Measurements from ENCODE around the gene CLDN1. TPM values are rescaled to one million over a fixed set of nuclear protein-coding genes. Genes with fewer than 3 reads are reported as not detected.

Gene CLDN1
- total and polyA plus RNA-seq, 2 of the 4 experiments (the other 2 are of a cell fraction), result 4.7 to 7.3 TPM

DNA sequence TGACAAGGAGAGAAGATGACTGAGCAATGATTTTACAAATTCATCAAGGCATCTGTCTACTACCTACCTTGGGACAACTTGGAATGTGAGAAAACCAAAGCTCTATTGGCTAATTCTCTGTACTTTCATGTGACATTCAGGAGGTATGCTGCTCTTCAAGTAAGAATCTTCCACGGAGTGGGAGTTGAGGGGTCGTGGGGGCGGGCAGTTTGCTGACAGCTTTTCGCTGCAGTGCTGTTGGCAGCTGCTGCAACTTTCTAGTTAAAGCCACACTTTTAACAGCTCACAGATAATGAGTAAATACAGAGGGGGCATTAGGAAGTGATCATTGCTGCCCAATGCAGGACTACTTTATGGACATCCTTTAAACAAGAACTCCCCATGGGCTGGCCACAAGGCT lies 22.3 kb downstream of the CLDN1 start:
- no peak overlapping the region for H2AK9ac ChIP-seq (replicated peaks; ENCODE audit: low read depth, low read length, poor library complexity)
- H3K4me3 ChIP-seq (ENCODE audit: insufficient read depth, low read depth, low read length), result no peak overlapping the region
- no peak overlapping the region for H2AK5ac ChIP-seq (ENCODE audit: low read depth, low read length)
- H4K20me1 ChIP-seq (ENCODE audit: insufficient read depth, low read length), result no peaks in the 10 kb centered on the region
- no peak overlapping the region for H3K27ac ChIP-seq (ENCODE audit: insufficient read depth, low read length)
- H2BK15ac ChIP-seq (ENCODE audit: low read depth, low read length), result no peak overlapping the region
- H3K79me1 ChIP-seq (ENCODE audit: low read depth in 1 of 2, low read length in 2 of 2), result no peaks in the 10 kb centered on the region
- no peaks in the 10 kb centered on the region for H3K9me3 ChIP-seq (ENCODE audit: control insufficient read depth, insufficient read depth, low read length)
- no peak overlapping the region for H3K9ac ChIP-seq (ENCODE audit: low read depth, low read length)
- ATAC-seq (ENCODE audit: low read depth) (no peak), DNase-seq (no peak)
- H3K4ac ChIP-seq (ENCODE audit: low read depth, low read length), result no peak overlapping the region
- H3K9me1 ChIP-seq (ENCODE audit: insufficient read depth, low read length), result no peaks in the 10 kb centered on the region
- H4K8ac ChIP-seq (ENCODE audit: low read depth in 2 of 2, low read length in 2 of 2), result no peak overlapping the region
- no peaks in the 10 kb centered on the region for H3K27me3 ChIP-seq (ENCODE audit: control insufficient read depth, insufficient read depth, low read length)
- H2BK120ac ChIP-seq (ENCODE audit: low read depth, low read length), result no peak overlapping the region
- H4K5ac ChIP-seq (ENCODE audit: low read depth, low read length), result no peak overlapping the region
- H3K4me2 ChIP-seq (ENCODE audit: low read depth, low read length), result no peak overlapping the region
- no peak overlapping the region for H3K56ac ChIP-seq (ENCODE audit: extremely low read depth, insufficient read depth, low read length)
- H3K36me3 ChIP-seq (ENCODE audit: control insufficient read depth, insufficient read depth, low read length), result no peaks in the 10 kb centered on the region
- ChIA-PET POLR2A (ENCODE audit: unreplicated experiment) (no interaction called here), CTCF (no interaction called here)
- TF ChIP-seq USF2 (IDR thresholded peaks at IDR 0.05; ENCODE audit: low read depth, low read length) (no peak), CEBPB (IDR thresholded peaks at IDR 0.05; ENCODE audit: low read depth, low read length) (no peak), RFX5 (IDR thresholded peaks at IDR 0.05; ENCODE audit: low read depth, low read length) (no peak), MAZ (IDR thresholded peaks at IDR 0.05; ENCODE audit: borderline replicate concordance, low read depth, low read length) (no peak), SMC3 (IDR thresholded peaks at IDR 0.05; ENCODE audit: low read depth, low read length) (no peak), MXI1 (IDR thresholded peaks at IDR 0.05; ENCODE audit: borderline replicate concordance, low read depth, low read length) (no peak), RCOR1 (IDR thresholded peaks at IDR 0.05; ENCODE audit: insufficient replicate concordance, low read length) (no peak), RAD21 (IDR thresholded peaks at IDR 0.05; ENCODE audit: low read length) (no peak), NFE2L2 (IDR thresholded peaks at IDR 0.05; ENCODE audit: low read depth, low read length) (no peak), CHD1 (IDR thresholded peaks at IDR 0.05; ENCODE audit: low read depth, low read length) (no peak), FOS (IDR thresholded peaks at IDR 0.05; ENCODE audit: low read depth, low read length) (no peak), MAFK (IDR thresholded peaks at IDR 0.05; ENCODE audit: low read depth, low read length) (no peak), BHLHE40 (IDR thresholded peaks at IDR 0.05; ENCODE audit: low read depth, low read length) (no peak), POLR2A (IDR thresholded peaks at IDR 0.05; ENCODE audit: low read depth, low read length) (no peak)
- TF ChIP-seq, protein P1, sequence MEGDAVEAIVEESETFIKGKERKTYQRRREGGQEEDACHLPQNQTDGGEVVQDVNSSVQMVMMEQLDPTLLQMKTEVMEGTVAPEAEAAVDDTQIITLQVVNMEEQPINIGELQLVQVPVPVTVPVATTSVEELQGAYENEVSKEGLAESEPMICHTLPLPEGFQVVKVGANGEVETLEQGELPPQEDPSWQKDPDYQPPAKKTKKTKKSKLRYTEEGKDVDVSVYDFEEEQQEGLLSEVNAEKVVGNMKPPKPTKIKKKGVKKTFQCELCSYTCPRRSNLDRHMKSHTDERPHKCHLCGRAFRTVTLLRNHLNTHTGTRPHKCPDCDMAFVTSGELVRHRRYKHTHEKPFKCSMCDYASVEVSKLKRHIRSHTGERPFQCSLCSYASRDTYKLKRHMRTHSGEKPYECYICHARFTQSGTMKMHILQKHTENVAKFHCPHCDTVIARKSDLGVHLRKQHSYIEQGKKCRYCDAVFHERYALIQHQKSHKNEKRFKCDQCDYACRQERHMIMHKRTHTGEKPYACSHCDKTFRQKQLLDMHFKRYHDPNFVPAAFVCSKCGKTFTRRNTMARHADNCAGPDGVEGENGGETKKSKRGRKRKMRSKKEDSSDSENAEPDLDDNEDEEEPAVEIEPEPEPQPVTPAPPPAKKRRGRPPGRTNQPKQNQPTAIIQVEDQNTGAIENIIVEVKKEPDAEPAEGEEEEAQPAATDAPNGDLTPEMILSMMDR (conservative IDR thresholded peaks at IDR 0.05; ENCODE audit: low read depth, low read length), result no peak
- TF ChIP-seq, protein P2, sequence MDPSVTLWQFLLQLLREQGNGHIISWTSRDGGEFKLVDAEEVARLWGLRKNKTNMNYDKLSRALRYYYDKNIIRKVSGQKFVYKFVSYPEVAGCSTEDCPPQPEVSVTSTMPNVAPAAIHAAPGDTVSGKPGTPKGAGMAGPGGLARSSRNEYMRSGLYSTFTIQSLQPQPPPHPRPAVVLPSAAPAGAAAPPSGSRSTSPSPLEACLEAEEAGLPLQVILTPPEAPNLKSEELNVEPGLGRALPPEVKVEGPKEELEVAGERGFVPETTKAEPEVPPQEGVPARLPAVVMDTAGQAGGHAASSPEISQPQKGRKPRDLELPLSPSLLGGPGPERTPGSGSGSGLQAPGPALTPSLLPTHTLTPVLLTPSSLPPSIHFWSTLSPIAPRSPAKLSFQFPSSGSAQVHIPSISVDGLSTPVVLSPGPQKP (IDR thresholded peaks at IDR 0.05; ENCODE audit: borderline replicate concordance, low read depth, low read length), result no peak
- BruUV-seq (replicated peaks), result no TSS peak
- no peak overlapping the region for H2BK20ac ChIP-seq (ENCODE audit: low read depth, low read length)
- H3K18ac ChIP-seq (ENCODE audit: low read depth, low read length), result no peak overlapping the region
- intact Hi-C loops (cut with micrococcal nuclease), result no loop called here
- no peak overlapping the region for H4K91ac ChIP-seq (ENCODE audit: insufficient read depth, low read depth, low read length)
- H3K14ac ChIP-seq (replicated peaks; ENCODE audit: low read depth, low read length), result no peak overlapping the region
- dilution Hi-C loops (cut with HindIII; ENCODE audit: low sequenced_read_pairs, unreplicated experiment), result no loop called here
- no CpG with 5 or more reads among the region's 4 CpGs for WGBS, 2 experiments (ENCODE audit: extremely low coverage in 2 of 2, insufficient read length in 1 of 2)
- no peak overlapping the region for H3K23ac ChIP-seq (ENCODE audit: low read depth, low read length)
- in situ Hi-C loops (cut with MboI; ENCODE audit: low sequenced_read_pairs), result no loop called here
- H2AFZ ChIP-seq (replicated peaks; ENCODE audit: low read length, poor library complexity), result no peak overlapping the region
- H3K4me1 ChIP-seq (ENCODE audit: control insufficient read depth, insufficient read depth, low read length), result peaks cover 3% of the 10 kb centered on the region
- H2BK5ac ChIP-seq (ENCODE audit: low read depth, low read length, poor library complexity, severe bottlenecking), result no peak overlapping the region

Data from IMR-90 (cell line).